ENCODE measurements around the gene KCNJ16.

GRCh38 chr17:70138291-70138865 lies 63.4 kb downstream of the KCNJ16 start:
- no peak for TF ChIP-seq CTCF (IDR thresholded peaks at IDR 0.05; ENCODE audit: low read depth, low read length, poor library complexity, severe bottlenecking)
- TF ChIP-seq EZH2phosphoT487 (IDR thresholded peaks at IDR 0.05; ENCODE audit: borderline replicate concordance, low read length), result no peak
